ENCODE data around the gene SUPT3H. TPM values are rescaled to one million over a fixed set of nuclear protein-coding genes. Genes with fewer than 3 reads are reported as not detected.

SUPT3H gene
- total RNA-seq, 4 donors from 2014 or later: 6.0 to 9.0 (median 6.2) TPM

DNA sequence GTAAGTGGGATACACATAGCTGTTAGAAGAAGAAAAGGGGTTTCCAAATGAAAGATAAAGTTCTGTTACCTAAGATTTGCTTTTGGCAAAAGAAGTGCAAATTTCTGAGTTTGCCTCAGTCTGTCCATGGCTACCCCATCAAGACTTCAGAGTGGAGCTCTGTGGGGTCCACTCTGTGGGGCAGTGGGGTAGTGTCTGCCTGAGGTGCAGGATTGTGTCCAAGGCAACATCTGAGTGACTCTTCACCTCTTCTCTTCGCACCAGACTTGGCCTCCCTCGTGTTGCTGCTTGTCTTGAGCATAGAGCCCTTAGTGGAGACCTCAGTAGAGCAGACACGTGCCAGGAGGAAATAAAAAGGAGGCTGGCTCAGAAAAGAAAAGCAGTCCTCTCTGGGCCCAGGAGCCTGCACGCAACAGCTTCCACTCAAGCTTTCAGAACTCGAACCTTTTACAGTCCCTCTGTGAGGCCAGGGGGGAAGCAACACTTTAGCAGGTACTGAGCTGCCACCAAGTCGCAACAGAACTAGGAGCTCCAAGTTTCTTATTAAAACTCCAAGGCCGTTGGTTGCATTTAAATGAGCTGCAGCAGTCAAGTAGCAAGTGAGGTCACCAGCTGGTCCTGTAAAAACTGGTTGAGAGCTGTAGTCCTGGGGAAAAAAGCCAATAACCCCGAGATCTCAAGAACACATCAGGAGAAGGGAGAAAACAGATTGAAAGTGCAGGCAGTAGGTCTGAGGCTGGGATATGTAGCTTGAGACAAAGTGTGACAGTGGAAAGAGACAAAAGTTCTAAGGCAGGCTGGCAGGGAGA is 576.7 kb downstream of the SUPT3H start:
- TF ChIP-seq, protein P1, sequence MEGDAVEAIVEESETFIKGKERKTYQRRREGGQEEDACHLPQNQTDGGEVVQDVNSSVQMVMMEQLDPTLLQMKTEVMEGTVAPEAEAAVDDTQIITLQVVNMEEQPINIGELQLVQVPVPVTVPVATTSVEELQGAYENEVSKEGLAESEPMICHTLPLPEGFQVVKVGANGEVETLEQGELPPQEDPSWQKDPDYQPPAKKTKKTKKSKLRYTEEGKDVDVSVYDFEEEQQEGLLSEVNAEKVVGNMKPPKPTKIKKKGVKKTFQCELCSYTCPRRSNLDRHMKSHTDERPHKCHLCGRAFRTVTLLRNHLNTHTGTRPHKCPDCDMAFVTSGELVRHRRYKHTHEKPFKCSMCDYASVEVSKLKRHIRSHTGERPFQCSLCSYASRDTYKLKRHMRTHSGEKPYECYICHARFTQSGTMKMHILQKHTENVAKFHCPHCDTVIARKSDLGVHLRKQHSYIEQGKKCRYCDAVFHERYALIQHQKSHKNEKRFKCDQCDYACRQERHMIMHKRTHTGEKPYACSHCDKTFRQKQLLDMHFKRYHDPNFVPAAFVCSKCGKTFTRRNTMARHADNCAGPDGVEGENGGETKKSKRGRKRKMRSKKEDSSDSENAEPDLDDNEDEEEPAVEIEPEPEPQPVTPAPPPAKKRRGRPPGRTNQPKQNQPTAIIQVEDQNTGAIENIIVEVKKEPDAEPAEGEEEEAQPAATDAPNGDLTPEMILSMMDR (IDR thresholded peaks at IDR 0.05; ENCODE audit: low read depth): no peak

DNA sequence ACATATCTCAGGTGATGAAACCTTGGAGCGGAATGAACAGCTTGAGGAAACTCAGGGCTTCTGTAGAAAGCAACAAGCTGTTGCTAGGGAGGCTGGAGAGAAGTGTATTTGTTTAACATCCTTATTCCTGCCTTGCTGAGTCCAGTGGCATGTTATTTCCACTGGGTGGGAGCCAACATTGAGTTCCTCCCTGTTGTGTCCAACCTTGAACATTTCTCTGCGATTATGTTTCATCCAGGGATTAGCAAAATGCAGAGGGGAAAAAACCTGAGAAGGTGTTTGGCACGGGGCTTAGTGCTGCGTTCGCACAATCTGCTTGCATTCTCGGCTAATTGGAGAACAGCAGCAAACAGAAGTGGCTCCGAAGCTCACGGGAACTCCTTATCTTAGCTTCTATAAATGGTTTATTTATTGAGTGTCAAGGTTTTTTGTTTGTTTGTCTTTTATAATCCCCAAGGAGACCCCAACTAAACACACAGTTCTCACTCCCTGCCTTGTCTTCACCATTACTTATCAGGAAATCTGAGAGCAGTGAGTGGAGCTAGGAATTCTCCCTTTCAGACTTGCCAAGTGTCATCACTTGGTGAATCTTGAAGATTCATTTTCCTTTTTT is 577.5 kb downstream of the SUPT3H start:
- TF ChIP-seq, protein P1 (IDR thresholded peaks at IDR 0.05; ENCODE audit: low read depth): no peak

DNA sequence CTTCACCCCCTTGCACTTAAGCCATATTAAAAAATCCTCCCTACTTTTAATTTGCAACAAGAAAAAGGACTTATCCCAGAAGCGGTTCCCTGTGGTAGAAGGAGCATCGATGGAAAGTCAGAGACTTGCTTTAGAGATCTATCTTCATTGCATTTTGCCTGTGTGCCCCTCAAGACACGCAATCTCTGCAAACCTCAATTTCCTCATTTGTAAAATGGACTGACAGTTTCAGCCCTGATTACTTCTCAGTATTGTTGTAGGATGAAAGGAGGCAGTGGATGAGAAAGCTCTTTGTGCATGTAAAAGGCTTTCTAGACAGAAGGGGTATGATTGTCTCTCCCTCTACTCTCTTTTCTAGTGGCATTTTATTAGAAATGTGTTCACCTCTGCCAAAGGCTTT is 580.0 kb downstream of the SUPT3H start:
- TF ChIP-seq, protein P1 (IDR thresholded peaks at IDR 0.05; ENCODE audit: low read depth): no peak

DNA sequence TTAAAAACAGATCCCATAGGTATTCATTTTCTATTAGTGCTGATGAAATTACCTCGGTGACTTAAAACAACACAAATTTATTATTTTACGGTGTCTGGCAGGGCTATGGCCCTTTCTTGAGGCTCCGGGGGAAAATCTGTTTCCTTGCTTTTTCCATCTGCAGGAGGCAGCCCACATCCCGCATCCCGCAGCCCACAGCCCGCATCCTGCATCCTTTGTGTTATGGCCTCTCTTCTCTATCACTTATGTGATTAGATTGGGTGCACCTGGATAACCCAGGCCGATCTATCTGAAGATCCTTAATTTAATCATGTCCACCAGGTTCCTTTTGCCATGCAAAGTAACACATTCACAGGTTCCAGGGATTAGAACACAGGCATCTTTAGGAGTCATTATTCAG is 582.4 kb downstream of the SUPT3H start:
- TF ChIP-seq, protein P1 (IDR thresholded peaks at IDR 0.05; ENCODE audit: low read depth): no peak

DNA sequence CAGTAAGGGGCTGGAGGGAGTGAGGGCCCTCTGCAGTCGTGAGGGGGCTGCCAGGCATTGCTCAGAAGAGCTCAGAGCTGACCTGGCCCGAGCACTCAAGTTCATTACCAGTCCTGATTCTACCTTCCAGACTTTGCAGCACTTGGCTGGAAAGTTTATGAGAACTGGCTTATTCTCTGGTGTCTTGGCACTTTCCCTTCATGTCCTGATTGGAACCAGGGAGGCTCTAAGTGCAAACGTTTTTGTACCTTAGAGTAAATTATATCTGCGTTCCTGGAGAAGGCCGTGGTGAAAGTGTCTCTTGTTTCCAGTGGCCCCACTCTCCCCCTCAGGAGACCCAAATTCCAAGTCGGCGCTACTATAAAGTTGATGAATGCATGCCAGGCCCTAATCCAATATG is 587.9 kb downstream of the SUPT3H start:
- TF ChIP-seq, protein P1 (IDR thresholded peaks at IDR 0.05; ENCODE audit: low read depth): no peak

DNA sequence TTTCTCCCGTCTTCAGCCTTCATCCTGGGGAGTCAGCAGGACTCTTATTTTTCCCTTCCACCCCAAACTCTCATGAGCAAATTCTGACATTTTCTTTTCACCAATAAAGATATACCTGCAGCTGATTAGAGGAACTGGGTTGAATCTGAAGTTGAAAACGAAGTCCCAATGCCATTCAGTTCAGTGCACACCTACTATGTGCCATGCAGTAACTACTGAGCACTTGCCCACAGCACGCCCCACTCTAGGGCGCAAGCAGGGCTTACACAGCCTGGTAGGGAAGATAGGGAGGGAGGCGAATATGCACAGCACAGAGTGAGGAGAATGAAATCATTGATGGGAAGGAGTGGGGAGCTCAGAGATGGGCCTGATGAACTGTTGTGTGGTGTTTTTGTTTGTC is 588.7 kb downstream of the SUPT3H start:
- TF ChIP-seq, protein P1 (IDR thresholded peaks at IDR 0.05; ENCODE audit: low read depth): no peak

DNA sequence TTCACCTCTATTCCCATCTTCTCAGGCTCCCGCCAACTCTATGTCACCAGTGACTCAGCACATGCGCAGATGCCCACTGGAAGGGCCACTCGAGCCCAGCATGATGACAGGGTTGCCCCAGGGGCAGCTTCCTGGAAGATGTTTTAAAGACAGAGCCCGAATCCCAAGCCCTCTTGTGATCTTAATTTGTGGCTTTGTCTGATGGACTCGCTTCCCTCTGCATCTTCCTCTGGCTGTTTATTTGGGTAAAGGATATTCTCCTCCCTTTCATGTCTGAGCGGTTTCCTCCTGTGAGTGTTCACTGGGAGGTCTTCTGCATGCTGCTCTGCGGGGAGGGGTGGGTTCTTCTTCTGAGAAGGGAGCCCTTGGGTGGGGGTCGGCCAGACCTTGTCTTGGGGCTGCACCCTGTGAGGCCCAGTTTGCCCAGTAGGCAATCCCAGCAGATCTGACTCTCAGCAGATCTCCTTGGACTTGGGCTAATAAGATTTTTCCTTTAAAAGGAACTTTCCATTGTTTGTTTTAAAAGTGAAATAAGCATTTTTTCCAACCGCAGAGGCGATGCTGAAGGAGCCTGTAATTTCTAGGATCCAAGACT is 589.2 kb downstream of the SUPT3H start:
- TF ChIP-seq, protein P1 (IDR thresholded peaks at IDR 0.05; ENCODE audit: low read depth): no peak
